NCI-H2196 (cell line): ENCODE measurements around the gene MYL6B.
"Not testable (repeated sequence)": the region's sequence is repeated elsewhere in the genome, so short reads cannot be mapped to it uniquely, and the experiment has no call there.

ENCODE experiments used
- DNase-seq: peaks from one replicate; lab custom pipeline; 2025; ENCODE audit not compliant: unreplicated experiment; lab: John Stamatoyannopoulos, UW

MYL6B gene

DNA sequence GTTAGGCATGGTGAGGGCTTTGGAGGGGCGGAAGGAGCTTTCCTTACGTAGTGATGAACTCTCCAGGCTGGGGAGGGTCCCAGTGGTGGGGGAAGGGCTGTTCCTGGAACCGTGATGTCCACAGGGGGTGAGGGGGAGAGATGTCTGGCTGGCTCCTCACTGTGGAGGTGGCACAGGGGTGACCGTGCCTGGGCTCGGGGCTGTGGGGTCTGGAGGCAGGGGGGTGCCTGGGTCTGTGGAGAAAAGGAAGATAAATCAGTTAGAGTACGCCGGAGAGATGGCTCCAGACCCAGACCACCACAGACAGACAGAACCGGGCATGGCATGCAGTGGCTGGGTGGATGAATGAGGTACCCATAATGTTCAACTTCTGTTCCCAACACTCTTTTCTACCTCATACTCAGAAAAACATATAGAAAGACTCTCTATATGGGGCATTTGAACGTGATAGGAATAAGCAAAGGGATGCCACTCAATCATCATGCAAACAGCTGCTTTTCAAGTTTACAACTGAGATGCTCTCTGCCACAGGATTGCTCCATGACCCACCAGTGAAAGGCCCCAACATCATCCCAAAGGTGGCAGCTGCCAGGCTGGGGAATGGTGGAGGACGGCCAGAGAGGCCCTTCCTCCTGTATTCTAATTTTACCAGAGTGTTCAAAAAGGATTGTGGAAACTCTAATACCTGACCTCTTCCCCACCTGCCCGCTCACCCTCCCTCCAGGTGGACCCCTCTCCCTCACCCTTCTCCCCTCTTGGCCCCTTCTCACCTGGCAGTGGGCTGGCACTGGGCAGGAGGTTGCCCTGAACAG, 11.4 kb downstream of the MYL6B start:
- no peak for DNase-seq

DNA sequence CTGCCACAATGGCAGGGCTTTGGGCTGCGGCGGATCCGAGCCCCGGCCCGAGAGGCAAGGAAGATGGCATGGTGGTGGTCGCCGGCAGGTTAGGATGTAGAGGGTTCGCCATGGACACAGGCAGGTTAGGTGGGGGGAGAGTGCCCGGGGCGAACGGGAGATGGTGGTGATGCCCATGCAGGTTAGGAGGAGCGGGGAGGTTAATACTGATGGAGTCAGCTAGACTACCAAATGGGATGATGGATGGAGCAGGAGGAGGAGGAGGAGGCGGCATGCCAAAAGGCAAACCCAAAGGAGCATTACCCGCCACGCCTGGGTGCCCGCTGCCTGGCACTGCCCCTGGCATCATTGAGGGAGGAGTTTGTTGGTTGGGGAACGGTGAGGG, 11.9 kb downstream of the MYL6B start:
- DNase-seq = no peak

DNA sequence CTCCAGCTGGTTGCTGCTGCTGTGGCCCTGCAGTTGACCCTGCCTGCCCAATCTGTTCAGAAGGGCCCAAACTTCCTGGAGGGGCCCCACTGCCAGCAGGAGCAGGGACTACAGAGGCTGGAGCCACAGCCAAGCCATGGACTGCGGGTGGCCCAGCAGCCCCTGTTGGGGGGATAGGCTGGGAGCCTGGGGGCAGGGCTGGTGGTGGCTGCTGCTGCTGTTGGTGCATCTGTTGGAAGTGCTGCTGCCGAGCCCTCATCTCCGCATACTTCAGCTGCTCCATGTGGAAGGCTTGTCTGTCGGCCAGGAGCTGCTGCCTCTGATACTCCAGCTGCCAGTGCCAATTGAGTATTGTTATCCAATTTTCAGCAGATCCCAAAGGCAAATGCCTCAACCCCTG, 13.0 kb downstream of the MYL6B start:
- DNase-seq = no peak

DNA sequence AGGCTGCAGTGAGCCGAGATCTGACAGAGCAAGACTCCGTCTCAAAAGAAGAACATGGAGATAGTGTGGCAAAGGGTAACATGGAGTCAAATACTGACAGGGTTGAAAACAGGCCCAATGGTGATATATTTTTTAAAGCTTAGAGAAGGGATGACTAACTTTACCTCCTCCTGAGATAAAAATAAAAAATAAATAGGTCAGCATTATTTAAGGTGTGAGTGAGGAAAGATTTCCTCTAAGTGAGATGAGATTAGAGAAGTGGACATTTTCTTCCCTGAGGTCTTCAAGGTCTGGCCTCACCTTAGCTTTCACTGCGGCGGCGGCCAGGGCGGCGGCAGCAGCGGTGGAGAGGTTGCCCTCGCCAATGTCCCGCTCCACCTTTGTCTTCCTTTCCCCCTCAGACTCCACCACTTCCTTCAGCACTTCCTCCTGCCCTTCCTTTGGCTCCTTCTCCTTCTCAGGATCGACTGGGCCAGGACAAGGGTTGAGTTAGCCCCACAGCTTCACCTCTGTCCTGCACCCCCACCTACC, 16.9 kb downstream of the MYL6B start:
- no peak for DNase-seq

DNA sequence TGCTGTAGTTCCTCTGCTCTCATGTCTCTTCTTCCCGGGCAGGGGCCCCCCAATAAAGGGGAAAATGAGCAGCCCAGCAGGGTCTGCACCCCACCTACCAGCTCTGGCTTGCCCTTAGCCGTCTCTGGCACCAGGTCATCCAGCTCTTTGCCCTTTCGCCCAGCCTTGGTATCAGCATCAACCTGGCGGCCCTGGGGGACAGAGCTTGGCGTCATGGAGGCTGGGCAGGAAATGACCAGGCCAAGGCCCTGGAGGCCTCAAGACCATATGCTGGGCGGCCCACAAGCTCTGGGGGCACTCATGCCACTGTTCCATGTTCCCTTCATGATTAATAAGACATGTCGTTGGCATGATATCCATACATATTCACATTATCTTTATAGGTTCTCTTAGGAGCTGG, 20.5 kb downstream of the MYL6B start:
- no peak for DNase-seq

DNA sequence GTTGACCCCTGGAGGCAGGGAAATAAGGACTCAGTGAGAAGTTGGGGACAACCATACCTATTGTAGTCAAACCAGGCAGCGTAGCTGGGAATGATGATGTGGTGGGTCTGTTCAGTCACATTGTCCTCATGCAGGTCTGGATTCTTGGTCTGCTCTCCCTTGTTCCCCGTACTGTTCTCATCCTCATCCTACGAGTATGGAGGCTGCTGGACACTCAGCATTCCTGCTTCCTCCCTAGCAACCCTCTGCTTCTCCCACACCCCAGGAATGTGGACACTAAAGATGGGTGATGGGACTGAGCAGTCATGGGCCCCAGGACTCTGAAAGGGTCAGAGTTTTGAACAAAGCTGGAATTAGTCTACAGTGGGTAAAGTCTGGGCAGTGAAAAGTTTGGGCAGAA, 26.0 kb downstream of the MYL6B start:
- no peak for DNase-seq

DNA sequence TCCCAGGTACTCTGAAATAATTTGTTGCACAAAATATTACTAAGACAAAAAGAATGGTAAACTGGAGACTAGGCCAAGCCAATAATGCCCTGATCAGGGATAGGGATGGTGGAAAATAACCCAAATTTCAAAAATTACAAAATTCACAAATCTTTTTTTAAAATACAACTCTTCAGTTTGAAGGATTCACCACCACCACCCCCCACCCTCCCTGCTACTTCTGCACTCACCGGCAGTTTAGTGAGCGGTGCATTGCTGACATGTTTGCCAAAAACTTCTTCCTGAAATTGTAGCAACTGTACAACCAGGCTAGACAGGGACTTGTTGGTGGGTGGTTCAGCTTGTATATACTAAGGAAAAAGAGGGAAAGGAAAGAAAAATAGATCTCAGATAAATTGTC, 34.6 kb downstream of the MYL6B start:
- no peak for DNase-seq

DNA sequence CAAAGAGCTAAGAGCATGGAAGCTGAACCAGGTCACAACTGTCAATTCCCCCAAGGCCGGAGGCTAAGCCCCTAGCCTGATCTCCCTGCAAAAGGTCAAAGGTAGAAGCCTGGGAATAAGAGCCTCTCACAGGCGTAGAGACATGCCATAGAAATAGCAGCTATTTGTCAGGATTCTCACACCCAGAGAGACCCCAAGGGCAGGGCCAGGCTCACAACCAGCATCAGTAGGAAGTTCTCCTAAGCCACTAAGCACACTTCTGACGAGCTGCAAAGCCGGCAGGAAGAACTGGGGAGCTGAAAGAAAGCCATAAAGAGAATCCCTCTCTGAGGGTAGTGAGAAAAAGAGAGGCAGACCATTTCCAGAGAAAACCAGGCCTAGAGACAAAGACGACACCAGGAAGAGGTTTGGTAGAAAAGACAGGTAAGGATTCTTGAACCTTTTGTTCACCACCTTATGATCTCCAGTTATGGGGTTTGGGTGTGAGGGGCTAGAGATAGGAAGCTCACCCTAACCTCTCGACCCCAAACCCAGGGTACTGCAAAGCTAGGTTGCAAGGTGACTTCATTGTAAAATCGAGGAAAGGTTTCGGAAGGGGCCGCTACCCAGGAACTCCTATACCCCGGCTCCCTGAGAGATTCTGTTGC, 35.9 kb downstream of the MYL6B start:
- no peak for DNase-seq

DNA sequence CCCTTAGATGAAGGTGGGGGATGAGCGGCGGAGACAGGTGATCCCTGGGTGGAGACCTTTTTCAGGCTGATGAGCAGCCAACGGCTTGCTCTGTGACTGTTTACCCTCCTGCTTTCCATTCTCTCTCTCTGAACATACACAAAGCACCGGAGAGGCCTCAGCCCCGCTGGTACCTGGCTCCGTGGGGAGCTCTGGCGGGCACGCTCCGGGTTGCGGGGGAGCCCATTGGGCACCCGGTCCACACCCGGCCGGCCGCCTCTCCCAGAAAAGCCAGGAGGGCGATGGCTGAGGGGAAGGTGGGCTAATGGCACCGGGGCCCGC, 36.4 kb downstream of the MYL6B start:
- DNase-seq = no peak

DNA sequence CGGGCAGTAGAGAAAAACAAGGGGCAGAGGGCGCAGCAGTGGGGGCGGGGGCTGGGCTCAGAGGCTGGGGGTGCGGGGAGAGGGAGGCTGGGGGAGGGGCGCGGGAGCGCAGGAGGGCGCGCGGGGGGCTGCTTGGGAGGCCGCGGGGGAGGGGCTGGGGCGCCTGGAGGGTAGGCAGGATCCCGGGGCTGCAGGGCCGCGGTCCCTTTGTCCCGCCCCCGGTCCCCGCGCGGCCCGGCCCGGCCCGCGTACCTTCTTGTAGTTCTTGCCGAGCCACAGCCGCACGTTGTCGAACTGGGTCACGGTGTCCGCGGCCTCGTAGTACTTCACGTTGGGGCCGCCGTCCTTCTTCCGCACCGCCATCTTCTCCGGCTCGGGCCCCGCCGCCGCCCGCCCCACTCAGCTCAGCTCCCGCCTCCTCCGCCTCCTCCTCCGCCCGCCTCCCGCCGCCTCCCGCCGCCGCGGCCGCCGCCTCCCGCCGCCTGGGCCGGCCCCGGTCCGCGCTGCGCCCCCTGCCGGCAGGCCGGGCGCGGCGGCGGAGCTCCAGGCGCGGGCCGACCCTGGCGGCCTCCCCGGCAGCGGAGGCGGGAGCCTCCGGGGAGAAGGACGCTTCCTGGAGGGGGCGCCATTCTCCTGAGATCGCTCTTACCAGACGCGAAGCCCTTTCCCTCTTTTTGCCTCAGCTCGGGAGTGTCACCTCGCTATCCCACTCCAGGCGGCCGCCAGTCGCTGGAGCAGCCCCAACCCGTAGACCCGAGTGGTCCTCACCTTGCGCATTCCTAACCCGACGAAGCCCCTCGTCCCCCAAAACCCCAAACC, 36.9 kb downstream of the MYL6B start, which contains the start of gene SMARCC2:
Gene SMARCC2 (minus strand): TSS at position 385 of the 819 bp plus-strand sequence. CDS start 22 bp downstream, at position 363.
- peak; percentile 92 for DNase-seq

DNA sequence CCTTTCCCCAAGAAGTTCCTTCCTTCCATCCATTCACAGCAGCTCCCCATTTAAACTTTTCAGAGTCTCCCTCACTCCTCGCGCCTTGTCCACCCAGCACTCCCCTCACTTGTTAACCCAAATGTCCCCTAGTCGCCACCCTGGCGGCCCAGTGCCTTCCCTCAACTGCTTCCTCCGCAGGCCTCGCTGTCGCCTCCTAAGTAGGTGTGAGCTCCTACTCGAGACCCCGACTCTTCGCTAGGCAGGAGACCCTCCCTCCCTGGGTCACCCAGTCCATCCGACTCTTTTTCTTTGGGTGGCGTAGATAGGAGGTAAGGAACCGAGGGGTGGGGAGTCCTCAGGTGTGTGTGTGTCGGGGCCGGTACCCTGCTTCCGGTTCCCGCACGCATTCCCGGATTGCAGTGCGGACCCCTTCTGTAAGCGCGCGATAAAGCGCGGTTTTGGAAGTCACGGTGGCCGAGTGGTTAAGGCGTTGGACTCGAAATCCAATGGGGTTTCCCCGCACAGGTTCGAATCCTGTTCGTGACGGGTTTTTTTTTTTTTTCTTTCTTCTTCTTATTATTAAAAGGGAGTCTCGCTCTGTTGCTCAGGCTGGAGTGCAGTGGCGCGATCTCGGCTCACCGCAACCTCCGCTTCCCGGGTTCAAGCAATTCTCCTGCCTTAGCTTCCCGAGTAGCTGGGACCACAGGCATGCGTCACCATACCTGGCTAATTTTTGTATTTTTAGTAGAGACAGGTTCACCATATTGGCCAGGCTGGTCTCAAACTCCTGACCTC, 37.7 kb downstream of the MYL6B start:
- peak; percentile 86 for DNase-seq

DNA sequence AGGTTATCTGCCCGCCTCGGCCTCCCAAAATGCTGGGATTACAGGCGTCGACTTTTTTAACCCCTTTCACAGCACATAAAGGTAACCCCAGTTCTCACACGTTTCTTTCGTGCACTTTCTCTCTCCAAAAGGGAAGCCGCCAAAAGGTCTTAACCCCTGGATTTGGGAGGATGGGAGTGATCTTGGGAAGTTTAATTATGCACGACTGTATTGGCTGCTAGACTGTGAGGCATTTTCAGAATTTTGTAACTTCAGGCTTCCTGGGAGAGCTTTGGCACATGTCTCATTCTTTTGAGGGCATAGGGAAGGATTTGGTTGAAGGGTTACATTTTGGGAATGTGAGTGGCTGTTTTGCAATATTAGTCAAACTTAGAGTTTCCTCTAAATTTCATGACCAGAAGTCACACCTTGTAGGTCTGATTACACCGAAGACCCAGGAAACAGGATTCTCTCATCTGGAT, 38.3 kb downstream of the MYL6B start:
- no peak for DNase-seq

DNA sequence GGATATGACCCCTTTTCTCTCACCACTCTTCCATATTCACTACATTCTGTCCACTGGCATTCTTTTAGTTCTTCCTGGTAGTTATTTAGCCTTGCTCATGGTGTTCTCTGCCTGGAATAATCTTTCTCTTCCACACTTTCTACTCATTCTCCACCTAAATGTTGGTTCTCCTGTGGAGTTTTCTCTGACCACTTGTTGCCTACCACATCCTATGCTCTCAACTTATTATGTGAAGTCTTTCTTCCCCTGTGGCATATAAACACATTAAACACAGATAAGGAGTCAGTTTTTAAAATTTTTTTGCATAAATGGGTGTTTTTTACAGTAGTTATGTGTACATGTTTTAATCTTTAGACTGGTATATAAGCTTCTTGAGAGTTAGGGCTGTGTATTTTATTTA, 40.2 kb downstream of the MYL6B start:
- DNase-seq = no peak

DNA sequence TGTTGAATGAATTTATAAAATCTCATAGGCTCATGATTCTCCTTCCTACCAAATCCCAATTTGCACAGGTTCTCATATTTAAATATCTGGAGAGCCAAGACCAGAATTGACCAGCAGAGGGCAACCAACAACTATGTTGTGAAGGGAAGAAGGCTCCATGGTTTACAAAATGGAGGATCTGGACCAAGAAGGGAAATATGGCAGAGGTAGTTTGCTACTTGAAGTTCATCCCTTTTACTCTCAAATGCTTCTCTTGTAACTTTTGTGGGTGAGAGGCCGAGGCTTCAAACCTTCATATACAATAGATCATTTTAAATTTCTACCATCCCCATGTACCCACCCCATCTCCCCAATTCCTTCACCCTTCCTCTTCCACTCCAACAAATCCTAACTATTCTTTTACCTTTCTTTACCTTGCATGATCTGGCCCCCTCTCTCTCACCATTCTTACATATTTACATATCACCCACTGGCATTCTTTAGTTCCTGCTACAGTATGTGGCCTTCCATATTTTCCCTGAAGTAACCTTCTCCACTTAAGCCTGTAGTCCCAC, 40.7 kb downstream of the MYL6B start:
- DNase-seq = peak; percentile 92

DNA sequence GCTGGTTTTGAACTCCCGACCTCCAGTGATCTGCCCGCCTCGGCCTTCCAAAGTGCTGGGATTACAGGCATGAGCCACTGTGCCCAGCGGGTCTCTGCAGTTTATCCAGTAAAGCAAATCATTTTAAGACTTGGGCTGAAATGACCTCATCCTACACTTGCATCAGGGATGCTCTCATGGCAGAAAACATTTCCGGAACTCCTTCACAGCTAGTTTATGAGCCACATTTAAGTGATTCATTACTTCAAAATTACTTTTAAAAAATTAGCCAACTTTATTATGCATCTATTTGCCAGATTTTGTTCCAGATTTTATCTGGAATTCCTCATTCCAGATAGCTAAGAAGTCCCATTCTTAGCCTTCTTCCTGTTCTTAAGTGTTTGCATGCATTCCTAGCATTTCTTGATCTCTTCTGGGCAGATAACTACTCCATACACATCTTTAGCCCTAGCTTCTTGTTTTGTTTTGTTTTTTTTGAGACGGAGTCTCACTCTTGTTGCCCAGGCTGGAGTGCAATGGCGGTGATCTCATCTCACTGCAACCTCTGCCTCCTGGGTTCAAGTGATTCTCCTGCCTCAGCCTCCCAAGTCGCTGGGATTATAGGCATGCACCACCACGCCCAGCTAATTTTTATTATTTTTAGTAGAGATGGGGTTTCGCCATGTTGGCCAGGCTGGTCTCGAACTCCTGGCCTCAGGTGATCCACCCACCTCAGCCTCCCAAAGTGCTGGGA, 44.6 kb downstream of the MYL6B start:
- not testable (repeated sequence) for DNase-seq

DNA sequence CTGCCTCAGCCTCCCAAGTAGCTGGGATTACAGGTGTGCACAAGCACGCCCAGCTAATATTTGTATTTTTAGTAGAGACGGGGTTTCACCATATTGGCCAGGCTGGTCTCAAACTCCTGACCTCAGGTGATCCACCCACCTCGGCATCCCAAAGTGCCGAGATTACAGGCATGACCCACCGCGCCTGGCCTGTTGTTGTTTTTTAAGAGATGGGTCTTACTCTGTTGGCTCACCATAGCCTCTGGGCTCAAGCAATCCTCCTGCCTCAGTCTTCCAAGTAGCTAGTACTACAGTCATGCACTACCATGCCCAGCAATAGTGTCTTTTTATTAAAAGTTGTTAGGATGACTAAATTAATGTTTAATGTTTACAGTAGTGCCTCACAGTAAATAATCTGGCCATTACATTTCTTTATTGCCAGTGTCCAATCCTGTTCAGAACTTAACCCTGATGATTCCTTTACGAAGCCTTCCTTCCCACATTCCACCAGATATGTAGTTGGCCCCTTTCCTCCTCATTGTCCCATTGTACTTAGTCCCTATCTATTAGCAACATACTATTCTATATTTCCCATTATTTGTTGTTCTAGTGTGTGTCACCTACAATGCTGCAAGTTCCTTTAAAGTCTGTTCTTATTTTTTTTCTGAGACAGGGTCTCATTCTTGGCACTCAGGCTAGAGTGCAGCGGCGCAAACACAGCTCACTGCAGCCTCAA, 45.7 kb downstream of the MYL6B start:
- no peak for DNase-seq

DNA sequence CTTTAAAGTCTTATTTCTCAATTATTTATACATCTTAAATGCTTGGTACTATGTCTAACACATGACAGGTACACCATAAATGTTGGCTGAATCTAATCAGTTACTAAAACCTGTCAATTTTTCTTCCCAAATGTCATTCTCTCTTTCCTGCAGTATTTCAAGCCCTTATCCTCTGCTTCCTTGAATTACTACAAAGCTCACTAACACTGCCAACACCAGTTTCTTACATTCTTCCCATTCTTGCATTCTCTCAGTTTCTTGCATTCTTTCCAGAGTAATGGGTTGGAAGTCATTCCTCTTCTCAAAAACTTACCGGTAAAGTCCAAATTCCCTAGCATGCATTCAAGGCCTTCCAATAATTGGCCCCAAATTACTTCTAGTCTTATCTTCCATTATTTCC, 46.4 kb downstream of the MYL6B start:
- no peak for DNase-seq

DNA sequence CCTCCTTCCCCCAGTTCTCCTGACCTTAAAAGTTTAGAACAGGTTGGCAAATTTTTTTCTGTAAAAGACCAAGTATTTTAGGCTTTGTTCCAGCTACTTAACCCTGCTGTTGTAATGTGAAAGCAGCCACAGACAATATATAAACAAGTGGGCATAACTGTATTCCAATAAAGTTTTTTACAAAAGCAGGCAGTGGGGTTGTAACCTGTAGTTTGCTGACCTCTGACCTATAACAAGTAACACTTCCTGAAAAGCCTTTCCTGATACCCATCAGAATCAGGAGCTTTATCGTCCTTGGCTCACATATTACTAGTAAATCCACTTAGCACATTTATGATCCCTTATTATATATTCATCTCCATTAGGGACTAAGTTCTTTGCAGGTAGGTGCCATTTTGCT, 50.0 kb downstream of the MYL6B start:
- no peak for DNase-seq

DNA sequence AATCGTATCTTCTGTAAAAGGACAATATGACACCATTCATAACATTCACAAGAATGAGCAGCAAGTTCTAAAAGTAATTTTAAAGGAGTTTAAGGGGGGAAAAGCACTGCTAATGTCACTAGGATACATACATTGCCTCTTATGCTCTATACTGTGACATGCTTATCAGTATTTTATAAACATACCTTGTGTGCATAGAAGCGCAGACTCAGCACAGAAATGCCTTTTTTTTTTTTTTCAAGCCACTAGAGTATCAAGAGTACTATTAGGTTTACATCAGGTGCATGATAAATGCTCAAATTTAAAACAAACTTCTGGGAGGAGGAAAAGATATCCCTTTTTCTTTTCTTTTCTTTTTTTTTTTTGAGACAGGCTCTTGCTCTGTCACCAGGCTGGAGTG, 50.5 kb downstream of the MYL6B start:
- DNase-seq = no peak
